ENCODE data around the gene NINL.

Gene NINL

GRCh38 chr20:25466846-25467245 lies 118.5 kb downstream of the NINL start:
- TF ChIP-seq FOXP2 (optimal IDR thresholded peaks at IDR 0.05; ENCODE audit: borderline replicate concordance, extremely low read depth, extremely low read length, insufficient read depth) (no peak), POLR2AphosphoS5 (IDR thresholded peaks at IDR 0.05; ENCODE audit: low read depth, low read length) (no peak), TAF1 (IDR thresholded peaks at IDR 0.05; ENCODE audit: borderline replicate concordance, insufficient read depth, low read length) (no peak), REST (IDR thresholded peaks at IDR 0.05; ENCODE audit: insufficient read depth in 1 of 2, low read depth in 2 of 2, low read length in 2 of 2) (no peak), SIN3A (IDR thresholded peaks at IDR 0.05; ENCODE audit: borderline replicate concordance, insufficient read depth, low read length) (no peak)

- TF ChIP-seq FOXP2 (optimal IDR thresholded peaks at IDR 0.05; ENCODE audit: borderline replicate concordance, extremely low read depth, extremely low read length, insufficient read depth) (no peak), SIN3A (IDR thresholded peaks at IDR 0.05; ENCODE audit: borderline replicate concordance, insufficient read depth, low read length) (no peak), REST (IDR thresholded peaks at IDR 0.05; ENCODE audit: insufficient read depth in 1 of 2, low read depth in 2 of 2, low read length in 2 of 2) (no peak), TAF1 (IDR thresholded peaks at IDR 0.05; ENCODE audit: borderline replicate concordance, insufficient read depth, low read length) (no peak), POLR2AphosphoS5 (IDR thresholded peaks at IDR 0.05; ENCODE audit: low read depth, low read length) (no peak)
These were observed 119.8 kb downstream of the NINL start for GRCh38 chr20:25465243-25466135.

GRCh38 chr20:25464501-25465242 lies 120.7 kb downstream of the NINL start:
- TF ChIP-seq SIN3A (IDR thresholded peaks at IDR 0.05; ENCODE audit: borderline replicate concordance, insufficient read depth, low read length) (no peak), POLR2AphosphoS5 (IDR thresholded peaks at IDR 0.05; ENCODE audit: low read depth, low read length) (no peak), TAF1 (IDR thresholded peaks at IDR 0.05; ENCODE audit: borderline replicate concordance, insufficient read depth, low read length) (no peak), REST (IDR thresholded peaks at IDR 0.05; ENCODE audit: insufficient read depth in 1 of 2, low read depth in 2 of 2, low read length in 2 of 2) (no peak), FOXP2 (optimal IDR thresholded peaks at IDR 0.05; ENCODE audit: borderline replicate concordance, extremely low read depth, extremely low read length, insufficient read depth) (no peak)

- TF ChIP-seq REST (IDR thresholded peaks at IDR 0.05; ENCODE audit: insufficient read depth in 1 of 2, low read depth in 2 of 2, low read length in 2 of 2) = no peak
- no peak for TF ChIP-seq FOXP2 (optimal IDR thresholded peaks at IDR 0.05; ENCODE audit: borderline replicate concordance, extremely low read depth, extremely low read length, insufficient read depth)
- TF ChIP-seq TAF1 (IDR thresholded peaks at IDR 0.05; ENCODE audit: borderline replicate concordance, insufficient read depth, low read length) = no peak
- no peak for TF ChIP-seq POLR2AphosphoS5 (IDR thresholded peaks at IDR 0.05; ENCODE audit: low read depth, low read length)
- no peak for TF ChIP-seq SIN3A (IDR thresholded peaks at IDR 0.05; ENCODE audit: borderline replicate concordance, insufficient read depth, low read length)
These were observed 123.4 kb downstream of the NINL start for GRCh38 chr20:25461786-25462545.
